GM21528 (cell line): ENCODE data around the gene PRUNE2.
A peak's percentile ranks its signal among the peaks of the same experiment; 100 is the strongest.
"Not testable (repeated sequence)": the region's sequence is repeated elsewhere in the genome, so short reads cannot be mapped to it uniquely, and the experiment has no call there.

Experiments
- ATAC-seq: cut with Tn5 transposase; IDR thresholded peaks from one replicate; pipeline ENCODE4 v1.9.1; 2021; ENCODE audit warnings: mild to moderate bottlenecking, moderate library complexity; ENCODE audit not compliant: unreplicated experiment, low FRiP score

The PRUNE2 gene

GRCh38 chr9:76905791-76906646 is at the start of gene PRUNE2:
PRUNE2 (minus strand) TSS chr9:76906114; CDS start chr9:76905963, 151 bp downstream.
- ATAC-seq, result no peak

- ATAC-seq, result not testable (repeated sequence)
Measured at GRCh38 chr9:76955406-76955805, 49.5 kb upstream of the PRUNE2 start.

- ATAC-seq, result no peak
Measured at GRCh38 chr9:76949865-76950264, 44.0 kb upstream of the PRUNE2 start.

- no peak for ATAC-seq
Measured at GRCh38 chr9:76944011-76944410, 38.1 kb upstream of the PRUNE2 start.

- no peak for ATAC-seq
Measured at GRCh38 chr9:76943054-76943453, 37.1 kb upstream of the PRUNE2 start.

- ATAC-seq, result no peak
Measured at GRCh38 chr9:76932757-76933156, 26.8 kb upstream of the PRUNE2 start.

- no peak for ATAC-seq
Measured at GRCh38 chr9:76932265-76932664, 26.4 kb upstream of the PRUNE2 start.

GRCh38 chr9:76927540-76928240 is 21.8 kb upstream of the PRUNE2 start:
- no peak for ATAC-seq

GRCh38 chr9:76926846-76927245 is 20.9 kb upstream of the PRUNE2 start:
- no peak for ATAC-seq

- no peak for ATAC-seq
Measured at GRCh38 chr9:76926324-76926741, 20.4 kb upstream of the PRUNE2 start.

- no peak for ATAC-seq
Measured at GRCh38 chr9:76921165-76921564, 15.3 kb upstream of the PRUNE2 start.

- no peak for ATAC-seq
Measured at GRCh38 chr9:76917299-76917698, 11.4 kb upstream of the PRUNE2 start.

- no peak for ATAC-seq
Measured at GRCh38 chr9:76916231-76916630, 10.3 kb upstream of the PRUNE2 start.

- ATAC-seq, result no peak
Measured at GRCh38 chr9:76913467-76913866, 7.6 kb upstream of the PRUNE2 start.

- ATAC-seq, result peak; percentile 70
Measured at GRCh38 chr9:76912636-76913275, 6.8 kb upstream of the PRUNE2 start.

- no peak for ATAC-seq
Measured at GRCh38 chr9:76911971-76912370, 6.1 kb upstream of the PRUNE2 start.

GRCh38 chr9:76910861-76911260 is 4.9 kb upstream of the PRUNE2 start:
- no peak for ATAC-seq

GRCh38 chr9:76906647-76906975 is 697 bp upstream of the PRUNE2 start:
- no peak for ATAC-seq

- ATAC-seq, result no peak
Measured at GRCh38 chr9:76904661-76905457, 1.1 kb downstream of the PRUNE2 start.

GRCh38 chr9:76902395-76902794 is 3.5 kb downstream of the PRUNE2 start:
- ATAC-seq, result no peak

- no peak for ATAC-seq
Measured at GRCh38 chr9:76901801-76902200, 4.1 kb downstream of the PRUNE2 start.
